IPS-NIHi11 (cell line): ENCODE results near the gene PCDHA6.
A peak's percentile ranks its signal among the peaks of the same experiment; 100 is the strongest.
"Not testable (repeated sequence)": the region's sequence is repeated elsewhere in the genome, so short reads cannot be mapped to it uniquely, and the experiment has no call there.

Source experiments
- DNase-seq: peaks from one replicate; pipeline ENCODE4 v3.0.0; 2012; ENCODE audit warnings: mixed read lengths, low spot score

The PCDHA6 gene

GRCh38 chr5:140862441-140863295 lies 34.9 kb downstream of the PCDHA6 start:
- no peak for DNase-seq

GRCh38 chr5:140868721-140869554 lies 41.2 kb downstream of the PCDHA6 start, which contains the start of gene PCDHA11:
Gene PCDHA11, plus strand, starts transcription at chr5:140868957. Its CDS starts 147 bp downstream, at chr5:140869104.
- DNase-seq: peak; percentile 41

DNA sequence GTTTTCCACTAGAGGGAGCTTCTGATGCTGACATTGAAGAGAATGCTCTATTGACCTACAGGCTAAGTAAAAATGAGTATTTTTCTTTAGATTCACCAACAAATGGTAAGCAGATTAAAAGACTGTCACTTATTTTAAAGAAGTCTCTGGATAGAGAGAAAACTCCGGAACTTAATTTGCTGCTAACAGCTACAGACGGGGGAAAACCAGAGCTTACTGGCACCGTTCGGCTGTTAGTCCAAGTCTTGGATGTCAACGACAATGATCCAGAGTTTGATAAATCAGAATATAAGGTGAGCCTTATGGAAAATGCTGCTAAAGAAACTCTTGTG lies 41.8 kb downstream of the PCDHA6 start:
- DNase-seq: no peak

GRCh38 chr5:140870221-140871201 lies 42.8 kb downstream of the PCDHA6 start:
- DNase-seq: no peak

- DNase-seq: peak; percentile 58
Measured at GRCh38 chr5:140875085-140876065, 47.6 kb downstream of the PCDHA6 start, which contains the start of gene PCDHA12. Gene PCDHA12, plus strand, starts transcription at chr5:140875308. Its CDS starts 165 bp downstream, at chr5:140875473.

DNA sequence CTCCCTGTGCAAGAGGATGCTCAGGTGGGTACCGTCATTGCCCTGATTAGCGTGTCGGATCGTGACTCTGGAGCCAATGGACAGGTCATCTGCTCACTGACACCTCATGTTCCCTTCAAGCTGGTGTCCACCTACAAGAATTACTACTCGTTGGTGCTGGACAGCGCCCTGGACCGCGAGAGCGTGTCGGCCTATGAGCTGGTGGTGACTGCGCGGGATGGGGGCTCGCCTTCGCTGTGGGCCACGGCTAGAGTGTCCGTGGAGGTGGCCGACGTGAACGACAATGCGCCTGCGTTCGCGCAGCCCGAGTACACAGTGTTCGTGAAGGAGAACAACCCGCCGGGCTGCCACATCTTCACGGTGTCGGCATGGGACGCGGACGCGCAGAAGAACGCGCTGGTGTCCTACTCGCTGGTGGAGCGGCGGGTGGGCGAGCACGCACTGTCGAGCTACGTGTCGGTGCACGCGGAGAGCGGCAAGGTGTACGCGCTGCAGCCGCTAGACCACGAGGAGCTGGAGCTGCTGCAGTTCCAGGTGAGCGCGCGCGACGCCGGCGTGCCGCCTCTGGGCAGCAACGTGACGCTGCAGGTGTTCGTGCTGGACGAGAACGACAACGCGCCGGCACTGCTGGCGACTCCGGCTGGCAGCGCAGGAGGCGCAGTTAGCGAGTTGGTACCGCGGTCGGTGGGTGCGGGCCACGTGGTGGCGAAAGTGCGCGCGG lies 48.9 kb downstream of the PCDHA6 start:
- DNase-seq: not testable (repeated sequence)

- DNase-seq: no peak
Measured at GRCh38 chr5:140877262-140877581, 49.5 kb downstream of the PCDHA6 start.
